Lower leg skin (tissue), 4 donors: ENCODE measurements around the gene HTATIP2. TPM values are rescaled to one million over a fixed set of nuclear protein-coding genes. Genes with fewer than 3 reads are reported as not detected.

Source experiments
- DNase-seq, 2 donors: peaks; one replicate each; pipeline ENCODE4 v3.0.0-alpha.2; 2019; ENCODE audit warnings: low spot score in 2 of 2
- H3K4me3 ChIP-seq: fragments of 200-600 bp; sonication (generic); 2 replicates; pipeline ENCODE4 v1.5.1; 2017; ENCODE audit warnings: mild to moderate bottlenecking, low read depth; ENCODE audit not compliant: poor library complexity, severe bottlenecking
- POLR2A ChIP-seq, 2 donors: fragments of 450-650 bp; IDR thresholded peaks; one replicate each; pipeline ENCODE4 v1.6.1; 2016 to 2017; ENCODE audit warnings: antibody characterized with exemption in 2 of 2, mild to moderate bottlenecking in 1 of 2, moderate library complexity in 1 of 2
- WGBS, 2 donors: methylation state at CpG; one replicate each; pipeline ENCODE4 v1.1.5; 2018; 5-methylcytosine and 5-hydroxymethylcytosine counted together
- intact Hi-C: fragments of 100-400 bp; cut with DNase I; formaldehyde crosslinking; loops from one replicate; pipeline ENCODE4 v1.15.0; 2023; ENCODE audit warnings: low total_unique reads
- total RNA-seq, 4 donors: library from RNA; depleted of rRNA; stranded (reverse); fragments of >200 nt; gene quantifications; one replicate each; pipeline ENCODE4 v1.1.0, GENCODE V29; 2016
- TF ChIP-seq, protein P1 (sequence below), 3 donors: fragments of 450-650 bp; IDR thresholded peaks; one replicate each; pipeline ENCODE4 v1.5.1; 2016; ENCODE audit warnings: antibody characterized with exemption in 3 of 3, mild to moderate bottlenecking in 3 of 3, moderate library complexity in 2 of 3

Gene HTATIP2
- total RNA-seq, 4 donors from 2014 or later: 41.4 to 63.2 (median 54.9) TPM

DNA sequence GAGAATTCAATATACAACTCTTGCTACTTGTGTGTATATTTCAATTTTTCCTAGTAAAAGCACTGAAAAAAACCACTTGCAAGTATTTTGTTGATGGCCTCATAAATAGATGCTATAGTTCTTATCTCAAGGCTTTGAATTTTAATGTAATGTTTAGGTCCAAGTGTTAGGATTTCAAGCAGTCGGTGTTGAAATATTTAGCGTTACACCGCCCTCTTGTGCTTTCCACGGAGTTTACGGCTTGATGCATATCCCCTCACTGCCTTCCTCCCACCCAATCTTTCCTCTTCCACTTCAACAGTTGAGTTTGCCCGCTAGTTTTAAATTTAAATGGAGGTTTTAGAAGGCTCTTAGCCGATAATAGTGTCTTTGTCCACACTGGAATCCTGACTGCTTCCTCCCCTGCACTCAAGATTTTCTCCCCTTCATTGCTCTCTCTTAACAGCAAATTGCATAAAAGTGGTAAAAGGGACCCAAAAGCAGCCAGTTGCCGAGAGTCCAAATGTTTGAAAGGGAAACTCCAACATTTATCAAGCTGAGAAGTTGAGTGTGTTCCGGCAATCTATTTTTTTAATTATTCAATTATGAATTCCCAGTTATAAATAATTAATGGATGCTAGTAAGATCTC, 25.9 kb upstream of the HTATIP2 start:
- TF ChIP-seq, protein P1, sequence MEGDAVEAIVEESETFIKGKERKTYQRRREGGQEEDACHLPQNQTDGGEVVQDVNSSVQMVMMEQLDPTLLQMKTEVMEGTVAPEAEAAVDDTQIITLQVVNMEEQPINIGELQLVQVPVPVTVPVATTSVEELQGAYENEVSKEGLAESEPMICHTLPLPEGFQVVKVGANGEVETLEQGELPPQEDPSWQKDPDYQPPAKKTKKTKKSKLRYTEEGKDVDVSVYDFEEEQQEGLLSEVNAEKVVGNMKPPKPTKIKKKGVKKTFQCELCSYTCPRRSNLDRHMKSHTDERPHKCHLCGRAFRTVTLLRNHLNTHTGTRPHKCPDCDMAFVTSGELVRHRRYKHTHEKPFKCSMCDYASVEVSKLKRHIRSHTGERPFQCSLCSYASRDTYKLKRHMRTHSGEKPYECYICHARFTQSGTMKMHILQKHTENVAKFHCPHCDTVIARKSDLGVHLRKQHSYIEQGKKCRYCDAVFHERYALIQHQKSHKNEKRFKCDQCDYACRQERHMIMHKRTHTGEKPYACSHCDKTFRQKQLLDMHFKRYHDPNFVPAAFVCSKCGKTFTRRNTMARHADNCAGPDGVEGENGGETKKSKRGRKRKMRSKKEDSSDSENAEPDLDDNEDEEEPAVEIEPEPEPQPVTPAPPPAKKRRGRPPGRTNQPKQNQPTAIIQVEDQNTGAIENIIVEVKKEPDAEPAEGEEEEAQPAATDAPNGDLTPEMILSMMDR (IDR thresholded peaks at IDR 0.05): no peak
- no peak for TF ChIP-seq POLR2A (IDR thresholded peaks at IDR 0.05)
- WGBS, 2 donors: 21 to 22% methylated on average over 9 of the region's 9 CpGs

GRCh38 chr11:20342347-20343141, 21.0 kb upstream of the HTATIP2 start:
- no peak overlapping the region for H3K4me3 ChIP-seq
- WGBS, 2 donors: 22 to 45% methylated on average over 13 to 20 of the region's 26 CpGs
- intact Hi-C loops: no loop called here
- no peak for DNase-seq
- TF ChIP-seq POLR2A (IDR thresholded peaks at IDR 0.05): no peak
- TF ChIP-seq, protein P1 (IDR thresholded peaks at IDR 0.05): no peak

More for the DNA sequence above, 25.9 kb upstream of the HTATIP2 start:
- no peak overlapping the region for H3K4me3 ChIP-seq
- no peak for DNase-seq
- intact Hi-C loops: no loop called here

DNA sequence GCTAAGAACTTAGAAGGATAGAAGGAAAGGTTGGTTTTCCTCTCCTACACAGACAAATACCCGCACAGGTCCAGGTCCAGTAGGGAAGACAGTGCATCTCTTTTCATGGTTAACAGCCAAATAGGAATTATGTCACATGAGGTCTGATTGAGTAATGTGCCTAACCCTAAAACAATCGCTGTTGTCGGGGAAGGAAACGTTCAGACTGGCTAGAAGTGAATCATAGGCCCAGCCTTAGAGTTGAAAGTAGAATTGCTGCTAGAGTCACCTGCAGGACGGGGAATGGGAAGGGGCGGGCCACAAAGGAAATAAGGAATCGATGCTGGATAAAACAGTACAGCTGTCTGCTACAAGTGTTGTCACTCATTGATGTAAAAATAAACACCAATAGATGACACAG, 12.4 kb upstream of the HTATIP2 start:
- no peak for DNase-seq
- intact Hi-C loops: loop anchor here (10.0 kb wide), 1 partner anchor 226 kb away; no protein-coding TSS in a partner anchor
- TF ChIP-seq POLR2A (IDR thresholded peaks at IDR 0.05): no peak
- TF ChIP-seq, protein P1 (IDR thresholded peaks at IDR 0.05): no peak
- no peak overlapping the region for H3K4me3 ChIP-seq
- 54 to 59% methylated on average over 7 of the region's 7 CpGs for WGBS, 2 donors

GRCh38 chr11:20351751-20352262, 11.7 kb upstream of the HTATIP2 start:
- H3K4me3 ChIP-seq: no peak overlapping the region
- no peak for DNase-seq
- 35 to 38% methylated on average over 2 of the region's 2 CpGs for WGBS, 2 donors
- intact Hi-C loops: loop anchor here (10.0 kb wide), 1 partner anchor 227 kb away; no protein-coding TSS in a partner anchor
- no peak for TF ChIP-seq POLR2A (IDR thresholded peaks at IDR 0.05)
- TF ChIP-seq, protein P1 (IDR thresholded peaks at IDR 0.05): no peak

GRCh38 chr11:20353829-20354434, 9.6 kb upstream of the HTATIP2 start:
- intact Hi-C loops: loop anchor here (10.0 kb wide), 1 partner anchor 229 kb away; no protein-coding TSS in a partner anchor
- H3K4me3 ChIP-seq: no peak overlapping the region
- no peak for TF ChIP-seq POLR2A (IDR thresholded peaks at IDR 0.05)
- TF ChIP-seq, protein P1 (IDR thresholded peaks at IDR 0.05): no peak
- 8 to 9% methylated on average over 6 of the region's 6 CpGs for WGBS, 2 donors
- no peak for DNase-seq
